Measurements from ENCODE around the gene CEP192. TPM values are rescaled to one million over a fixed set of nuclear protein-coding genes. Genes with fewer than 3 reads are reported as not detected.
A peak's percentile ranks its signal among the peaks of the same experiment; 100 is the strongest.

CEP192 gene
- total and polyA plus RNA-seq, 2 of the 13 experiments (the other 11 are each of a cell fraction or from before 2014, with no cell fraction given): 15.3 to 24.7 TPM

GRCh38 chr18:12946549-12947284 lies 44.4 kb upstream of the CEP192 start (continued):
- TF ChIP-seq ZFP41 (CRISPR knock-in tag; IDR thresholded peaks at IDR 0.05; ENCODE audit: borderline replicate concordance) (no peak), FOXA1 (IDR thresholded peaks at IDR 0.05) (no peak), FOXA1 (CRISPR knock-in tag; IDR thresholded peaks at IDR 0.05) (no peak), FOXP4 (CRISPR knock-in tag; IDR thresholded peaks at IDR 0.05) (peak; percentile 49), ZHX1 (CRISPR knock-in tag; IDR thresholded peaks at IDR 0.05; ENCODE audit: low read depth) (no peak), SNRNP70 (IDR thresholded peaks at IDR 0.05; ENCODE audit: low read depth, low read length) (no peak), SATB2 (CRISPR knock-in tag; IDR thresholded peaks at IDR 0.05) (no peak), SIX1 (CRISPR knock-in tag; IDR thresholded peaks at IDR 0.05; ENCODE audit: borderline replicate concordance) (no peak), ZNF556 (CRISPR knock-in tag; IDR thresholded peaks at IDR 0.05; ENCODE audit: borderline replicate concordance) (0 out of 2 replicates have a peak, but pooled peaks have one; percentile 48), ZSCAN30 (CRISPR knock-in tag; IDR thresholded peaks at IDR 0.05) (0 out of 2 replicates have a peak, but pooled peaks have one; percentile 67), ELK4 (CRISPR knock-in tag; IDR thresholded peaks at IDR 0.05; ENCODE audit: borderline replicate concordance) (no peak), ZNF704 (CRISPR knock-in tag; IDR thresholded peaks at IDR 0.05; ENCODE audit: borderline replicate concordance) (no peak), ATF4 (CRISPR knock-in tag; IDR thresholded peaks at IDR 0.05) (peak in 1 of 2 experiments; percentile 66; a peak in 2 of 4 replicates), NR2F6 (IDR thresholded peaks at IDR 0.05) (peak; percentile 75), NR2F6 (CRISPR knock-in tag; IDR thresholded peaks at IDR 0.05) (no peak; the same call in 1 of the 2 replicates), LCORL (IDR thresholded peaks at IDR 0.05) (peak; percentile 83), LCORL (CRISPR knock-in tag; IDR thresholded peaks at IDR 0.05) (peak; percentile 82), SKI (IDR thresholded peaks at IDR 0.05; ENCODE audit: partially characterized antibody) (peak; percentile 31), ZNF446 (CRISPR knock-in tag; IDR thresholded peaks at IDR 0.05) (no peak), ATF2 (CRISPR knock-in tag; IDR thresholded peaks at IDR 0.05) (no peak), HDAC1 (CRISPR knock-in tag; IDR thresholded peaks at IDR 0.05) (peak; percentile 54)

All from HepG2 (cell line).